ENCODE measurements around the gene SPEN.
"Not testable (repeated sequence)": the region's sequence is repeated elsewhere in the genome, so short reads cannot be mapped to it uniquely, and the experiment has no call there.

The SPEN gene

DNA sequence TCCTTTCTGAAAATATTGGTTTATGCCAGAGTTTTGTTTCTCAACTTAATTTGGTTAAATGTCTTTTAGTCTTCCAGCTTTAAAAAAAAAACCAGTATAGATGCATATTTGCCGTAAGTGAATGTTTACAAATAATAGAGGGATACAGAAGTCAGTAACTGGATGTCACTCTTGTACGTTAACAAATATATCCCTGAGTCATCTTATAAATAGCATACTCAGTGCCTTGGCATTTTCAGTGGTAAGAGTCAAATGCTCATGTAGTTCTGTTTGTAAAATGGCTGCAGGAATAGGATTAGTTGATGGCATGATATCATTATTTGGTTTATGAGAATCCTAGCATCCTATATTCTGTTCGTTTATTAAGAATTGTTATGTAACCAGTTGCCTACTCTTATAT lies 55.4 kb downstream of the SPEN start:
- DNase-seq, result no peak

DNA sequence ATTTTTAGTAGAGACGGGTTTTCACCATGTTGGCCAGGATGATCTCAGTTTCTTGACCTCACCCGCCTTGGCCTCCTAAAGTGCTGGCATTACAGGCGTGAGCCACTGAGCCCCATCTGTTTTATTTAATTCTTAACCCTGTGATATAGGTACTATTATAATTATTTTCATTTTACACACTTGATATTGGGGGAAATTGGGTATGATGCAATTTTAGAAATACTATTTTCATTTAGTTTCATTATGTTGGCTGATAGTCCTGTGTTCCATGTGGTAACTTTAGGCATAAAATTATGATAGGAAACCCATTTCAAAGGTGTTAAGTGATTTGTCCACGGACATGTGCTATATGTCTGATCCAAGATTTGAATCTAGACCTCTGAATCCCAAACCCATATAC lies 61.1 kb downstream of the SPEN start:
- DNase-seq, result no peak

DNA sequence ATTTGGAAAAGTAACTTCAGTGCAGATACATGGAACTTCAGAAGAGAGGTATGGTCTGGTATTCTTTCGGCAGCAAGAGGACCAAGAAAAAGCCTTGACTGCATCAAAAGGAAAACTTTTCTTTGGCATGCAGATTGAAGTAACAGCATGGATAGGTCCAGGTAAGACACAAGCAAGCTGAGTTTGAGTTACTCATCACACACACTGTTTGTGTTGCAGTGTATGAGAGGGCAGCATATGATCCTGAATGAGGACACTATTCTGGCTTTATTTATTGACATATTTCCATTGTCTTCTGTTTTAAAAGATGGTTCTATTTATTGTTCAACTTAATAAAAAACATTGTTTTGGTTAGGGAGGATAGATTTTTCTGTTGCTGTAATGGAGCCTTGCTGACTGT lies 63.6 kb downstream of the SPEN start:
- no peak for DNase-seq

DNA sequence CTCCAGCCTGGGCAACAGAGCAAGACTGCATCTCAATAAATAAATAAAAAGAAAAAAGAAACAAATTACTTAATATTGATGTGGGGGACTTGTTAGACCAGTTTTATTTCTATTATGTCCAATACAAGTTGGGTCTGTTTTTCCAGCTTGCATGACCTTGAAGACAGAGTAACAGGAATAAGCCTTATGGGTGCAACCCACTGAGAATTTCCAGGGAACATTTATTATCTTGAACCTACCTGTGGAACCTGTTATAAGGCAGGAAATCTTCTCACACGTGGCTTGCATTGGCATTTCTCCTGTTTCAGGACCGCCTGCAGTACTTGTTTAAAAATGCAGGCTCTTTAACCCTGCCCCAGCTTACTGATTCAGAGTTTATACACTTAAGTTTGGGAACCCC lies 64.4 kb downstream of the SPEN start:
- no peak for DNase-seq

DNA sequence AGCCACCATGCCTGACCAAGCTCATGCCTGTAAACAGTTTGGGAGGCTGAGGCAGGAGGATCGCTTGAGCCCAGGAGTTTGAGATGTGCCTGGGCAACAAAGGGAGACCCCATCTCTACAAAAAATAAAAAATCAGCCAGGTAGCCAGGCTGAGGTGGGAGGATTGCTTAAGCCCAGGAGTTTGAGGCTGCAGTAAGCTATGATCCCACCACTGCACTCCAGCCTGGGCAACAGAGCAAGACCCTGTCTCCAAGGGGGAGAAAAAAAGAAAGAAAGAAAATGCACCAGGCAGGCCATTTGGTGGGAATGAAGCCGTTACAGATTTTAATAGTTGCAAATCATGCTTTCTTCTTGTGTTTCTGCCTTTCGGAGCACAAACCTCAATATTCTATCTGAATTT lies 66.1 kb downstream of the SPEN start:
- DNase-seq, result not testable (repeated sequence)

DNA sequence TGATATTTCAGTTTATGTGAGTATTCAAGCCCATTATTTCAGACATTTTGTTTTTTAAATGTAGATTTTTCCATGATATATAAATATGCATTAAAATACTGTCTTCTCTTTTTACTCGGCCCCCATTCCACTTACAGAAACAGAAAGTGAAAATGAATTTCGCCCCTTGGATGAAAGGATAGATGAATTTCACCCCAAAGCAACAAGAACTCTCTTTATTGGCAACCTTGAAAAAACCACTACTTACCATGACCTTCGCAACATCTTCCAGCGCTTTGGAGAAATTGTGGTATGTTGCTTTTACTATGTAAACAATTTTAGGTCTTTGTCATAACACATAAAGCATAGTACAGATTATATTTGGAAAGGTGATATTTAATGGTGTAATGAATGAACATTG lies 68.5 kb downstream of the SPEN start:
- DNase-seq, result no peak

DNA sequence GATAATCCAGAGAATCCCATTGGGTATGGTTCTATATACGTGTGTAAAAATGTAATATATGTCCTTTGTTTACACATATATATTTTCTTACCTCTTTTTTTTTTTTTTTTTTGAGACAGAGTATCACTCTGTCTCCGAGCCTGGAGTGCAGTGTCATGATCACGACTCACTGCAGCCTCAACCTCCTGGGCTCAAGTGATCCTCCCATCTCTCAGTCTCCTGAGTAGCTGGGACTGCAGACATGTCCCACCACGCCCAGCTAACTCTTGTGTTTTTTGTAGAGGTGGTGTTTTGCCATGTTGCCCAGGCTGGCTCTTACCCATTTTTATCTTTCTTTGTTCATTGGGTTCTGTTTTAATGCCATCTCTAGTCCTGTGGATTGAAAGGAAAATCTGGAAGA lies 68.9 kb downstream of the SPEN start:
- no peak for DNase-seq

DNA sequence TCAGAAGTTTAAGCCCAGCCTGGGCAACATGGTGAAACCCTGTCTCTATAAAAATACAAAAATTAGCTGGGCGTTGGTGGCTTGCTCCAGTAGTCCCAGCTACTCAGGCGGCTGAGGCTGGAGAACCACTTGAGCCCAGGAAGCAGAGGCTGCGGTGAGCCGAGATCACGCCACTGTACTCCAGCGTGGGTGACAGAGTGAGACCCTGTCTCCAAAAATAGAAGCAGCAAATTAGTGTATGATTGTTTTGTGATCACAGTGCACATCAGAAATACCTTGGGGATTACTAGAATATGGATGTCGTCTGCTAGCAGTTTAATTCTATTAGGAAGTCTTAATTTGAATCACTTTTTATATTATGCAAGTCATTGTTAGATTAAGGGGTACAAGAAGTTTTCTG lies 69.4 kb downstream of the SPEN start:
- peak; percentile 20 for DNase-seq

DNA sequence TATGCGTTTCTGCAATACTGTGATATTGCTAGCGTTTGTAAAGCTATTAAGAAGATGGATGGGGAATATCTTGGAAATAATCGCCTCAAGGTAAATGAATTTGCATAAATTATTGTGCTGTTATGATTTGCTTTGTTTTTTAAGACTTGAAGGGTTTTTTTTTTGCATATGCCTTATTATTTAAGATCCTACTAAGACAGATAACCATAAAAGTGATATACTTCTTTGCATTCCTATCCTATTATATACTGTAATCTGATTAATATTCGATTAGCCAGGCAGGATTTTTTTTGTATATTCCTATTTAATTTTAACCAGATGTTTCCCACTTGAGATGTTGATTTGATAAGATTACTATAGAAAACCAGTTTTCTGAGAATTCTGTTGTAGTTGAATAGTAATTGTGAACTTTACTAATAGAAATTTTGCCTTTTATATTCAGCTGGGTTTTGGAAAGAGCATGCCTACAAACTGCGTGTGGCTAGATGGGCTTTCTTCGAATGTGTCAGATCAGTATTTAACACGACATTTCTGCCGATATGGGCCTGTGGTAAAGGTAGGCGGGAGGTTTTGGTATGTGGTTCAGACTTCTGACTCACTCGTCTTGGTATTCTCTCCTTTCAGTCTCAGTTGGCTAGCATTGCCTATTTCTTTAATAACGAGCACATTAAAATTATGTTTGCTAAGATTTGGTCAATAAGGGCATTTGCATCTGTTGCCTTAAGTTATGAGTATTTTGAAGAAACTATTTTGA lies 71.6 kb downstream of the SPEN start:
- peak; percentile 91 for DNase-seq

DNA sequence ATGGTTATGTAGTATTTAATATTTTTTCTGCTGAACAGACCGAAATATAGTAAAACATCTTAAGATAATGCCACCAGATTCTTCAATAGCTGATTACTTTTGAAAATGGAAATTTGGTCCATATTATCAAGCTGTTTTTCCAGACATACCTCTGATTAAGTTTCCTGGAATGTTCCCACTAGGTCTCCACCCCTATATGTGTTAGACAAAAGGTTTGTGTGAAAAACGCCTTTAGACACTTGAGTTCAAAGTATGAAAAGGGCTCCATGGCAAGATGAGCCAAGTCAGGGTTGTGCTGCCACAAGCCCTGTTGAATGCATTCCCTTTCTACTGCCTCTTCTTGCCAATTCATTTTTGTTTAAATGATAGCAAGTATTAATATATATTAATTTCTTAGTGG lies 75.7 kb downstream of the SPEN start:
- no peak for DNase-seq

DNA sequence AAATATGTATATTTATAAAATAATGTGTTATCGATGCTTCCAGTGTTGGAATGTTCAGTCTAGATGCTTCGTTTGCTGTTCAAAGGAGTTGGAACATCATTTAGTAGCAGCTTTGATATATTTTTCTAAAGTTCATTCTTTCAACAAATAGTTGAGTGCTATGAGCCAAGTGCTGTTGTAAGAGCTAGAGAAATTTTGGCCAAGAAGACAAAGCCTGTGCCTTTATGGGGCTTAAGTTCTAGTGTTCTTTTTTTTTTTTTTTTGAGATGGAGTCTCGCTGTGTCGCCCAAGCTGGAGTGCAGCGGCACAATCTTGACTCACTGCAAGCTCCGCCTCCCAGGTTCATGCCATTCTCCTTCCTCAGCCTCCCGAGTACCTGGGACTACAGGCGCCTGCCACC lies 78.9 kb downstream of the SPEN start:
- DNase-seq, result not testable (repeated sequence)

DNA sequence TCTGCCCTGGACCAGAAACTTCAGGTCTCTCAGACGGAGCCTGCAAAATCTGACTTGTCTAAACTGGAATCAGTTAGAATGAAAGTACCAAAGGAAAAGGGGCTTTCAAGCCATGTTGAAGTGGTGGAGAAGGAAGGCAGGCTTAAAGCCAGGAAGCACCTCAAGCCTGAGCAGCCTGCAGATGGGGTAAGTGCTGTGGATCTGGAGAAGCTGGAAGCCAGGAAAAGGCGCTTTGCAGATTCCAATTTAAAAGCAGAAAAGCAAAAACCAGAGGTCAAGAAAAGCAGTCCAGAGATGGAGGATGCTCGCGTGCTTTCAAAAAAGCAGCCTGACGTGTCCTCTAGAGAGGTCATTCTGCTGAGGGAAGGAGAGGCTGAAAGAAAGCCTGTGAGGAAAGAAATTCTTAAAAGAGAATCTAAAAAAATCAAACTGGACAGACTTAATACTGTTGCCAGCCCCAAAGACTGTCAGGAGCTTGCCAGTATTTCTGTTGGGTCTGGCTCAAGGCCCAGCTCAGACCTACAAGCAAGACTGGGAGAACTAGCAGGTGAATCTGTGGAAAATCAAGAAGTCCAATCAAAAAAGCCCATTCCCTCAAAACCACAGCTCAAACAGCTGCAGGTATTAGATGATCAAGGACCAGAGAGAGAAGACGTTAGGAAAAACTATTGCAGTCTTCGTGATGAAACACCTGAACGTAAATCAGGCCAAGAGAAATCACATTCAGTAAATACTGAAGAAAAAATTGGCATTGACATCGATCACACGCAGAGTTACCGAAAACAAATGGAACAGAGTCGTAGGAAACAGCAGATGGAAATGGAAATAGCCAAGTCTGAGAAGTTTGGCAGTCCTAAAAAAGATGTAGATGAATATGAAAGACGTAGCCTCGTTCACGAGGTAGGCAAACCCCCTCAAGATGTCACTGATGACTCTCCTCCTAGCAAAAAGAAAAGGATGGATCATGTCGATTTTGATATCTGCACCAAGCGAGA lies 81.8 kb downstream of the SPEN start:
- no peak for DNase-seq

DNA sequence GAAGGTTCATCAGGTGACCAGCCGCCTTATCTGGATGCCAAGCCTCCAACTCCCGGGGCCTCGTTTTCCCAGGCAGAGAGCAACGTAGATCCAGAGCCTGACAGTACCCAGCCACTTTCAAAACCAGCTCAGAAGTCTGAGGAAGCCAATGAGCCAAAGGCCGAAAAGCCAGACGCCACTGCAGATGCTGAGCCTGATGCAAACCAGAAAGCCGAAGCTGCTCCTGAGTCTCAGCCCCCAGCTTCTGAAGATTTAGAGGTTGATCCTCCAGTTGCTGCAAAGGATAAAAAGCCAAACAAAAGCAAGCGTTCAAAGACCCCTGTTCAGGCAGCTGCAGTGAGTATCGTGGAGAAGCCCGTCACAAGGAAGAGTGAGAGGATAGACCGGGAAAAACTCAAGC lies 83.9 kb downstream of the SPEN start:
- no peak for DNase-seq

DNA sequence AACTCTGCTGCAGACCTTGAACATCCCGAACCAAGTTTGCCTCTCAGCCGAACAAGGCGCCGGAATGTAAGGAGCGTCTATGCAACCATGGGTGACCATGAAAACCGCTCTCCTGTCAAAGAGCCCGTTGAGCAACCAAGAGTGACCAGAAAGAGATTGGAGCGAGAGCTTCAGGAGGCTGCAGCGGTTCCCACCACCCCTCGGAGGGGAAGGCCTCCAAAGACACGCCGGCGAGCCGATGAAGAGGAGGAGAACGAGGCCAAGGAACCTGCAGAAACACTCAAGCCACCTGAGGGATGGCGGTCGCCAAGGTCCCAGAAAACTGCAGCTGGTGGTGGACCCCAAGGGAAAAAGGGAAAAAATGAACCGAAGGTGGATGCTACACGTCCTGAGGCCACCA lies 84.4 kb downstream of the SPEN start:
- DNase-seq, result no peak

DNA sequence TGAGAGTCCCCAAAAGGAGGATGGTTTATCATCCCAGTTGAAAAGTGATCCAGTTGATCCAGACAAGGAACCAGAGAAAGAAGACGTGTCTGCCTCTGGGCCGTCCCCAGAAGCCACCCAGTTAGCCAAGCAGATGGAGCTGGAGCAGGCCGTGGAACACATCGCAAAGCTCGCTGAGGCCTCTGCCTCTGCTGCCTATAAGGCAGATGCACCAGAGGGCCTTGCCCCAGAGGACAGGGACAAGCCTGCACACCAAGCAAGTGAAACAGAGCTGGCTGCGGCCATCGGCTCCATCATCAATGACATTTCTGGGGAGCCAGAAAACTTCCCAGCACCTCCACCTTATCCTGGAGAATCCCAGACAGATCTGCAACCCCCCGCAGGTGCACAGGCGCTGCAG lies 85.1 kb downstream of the SPEN start:
- DNase-seq, result no peak

DNA sequence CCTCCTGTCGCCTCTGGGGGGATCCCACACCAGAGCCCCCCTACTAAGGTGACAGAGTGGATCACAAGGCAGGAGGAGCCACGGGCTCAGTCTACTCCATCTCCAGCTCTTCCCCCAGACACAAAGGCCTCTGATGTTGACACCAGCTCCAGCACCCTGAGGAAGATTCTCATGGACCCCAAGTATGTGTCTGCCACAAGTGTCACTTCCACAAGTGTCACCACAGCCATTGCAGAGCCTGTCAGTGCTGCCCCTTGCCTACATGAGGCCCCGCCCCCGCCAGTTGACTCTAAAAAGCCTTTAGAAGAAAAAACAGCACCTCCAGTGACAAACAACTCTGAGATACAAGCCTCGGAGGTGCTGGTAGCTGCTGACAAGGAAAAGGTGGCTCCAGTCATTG lies 86.2 kb downstream of the SPEN start:
- no peak for DNase-seq

DNA sequence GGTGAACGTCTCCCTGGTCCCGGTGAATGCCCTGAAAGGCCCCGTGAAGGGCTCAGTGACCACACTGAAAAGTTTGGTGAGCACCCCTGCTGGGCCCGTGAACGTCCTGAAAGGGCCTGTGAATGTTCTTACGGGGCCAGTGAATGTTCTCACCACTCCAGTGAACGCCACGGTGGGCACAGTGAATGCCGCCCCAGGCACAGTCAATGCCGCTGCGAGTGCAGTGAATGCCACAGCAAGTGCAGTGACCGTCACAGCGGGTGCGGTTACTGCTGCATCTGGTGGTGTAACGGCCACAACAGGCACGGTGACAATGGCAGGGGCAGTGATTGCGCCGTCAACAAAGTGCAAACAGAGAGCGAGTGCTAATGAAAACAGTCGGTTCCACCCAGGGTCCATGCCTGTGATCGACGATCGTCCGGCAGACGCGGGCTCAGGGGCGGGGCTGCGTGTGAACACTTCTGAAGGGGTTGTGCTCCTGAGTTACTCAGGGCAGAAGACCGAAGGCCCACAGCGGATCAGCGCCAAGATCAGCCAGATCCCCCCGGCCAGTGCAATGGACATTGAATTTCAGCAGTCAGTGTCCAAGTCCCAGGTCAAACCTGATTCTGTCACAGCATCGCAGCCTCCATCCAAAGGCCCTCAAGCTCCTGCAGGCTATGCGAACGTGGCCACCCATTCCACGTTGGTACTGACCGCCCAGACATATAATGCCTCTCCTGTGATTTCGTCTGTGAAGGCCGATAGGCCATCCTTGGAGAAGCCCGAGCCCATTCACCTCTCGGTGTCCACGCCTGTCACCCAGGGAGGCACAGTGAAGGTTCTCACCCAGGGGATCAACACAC lies 86.9 kb downstream of the SPEN start:
- no peak for DNase-seq

DNA sequence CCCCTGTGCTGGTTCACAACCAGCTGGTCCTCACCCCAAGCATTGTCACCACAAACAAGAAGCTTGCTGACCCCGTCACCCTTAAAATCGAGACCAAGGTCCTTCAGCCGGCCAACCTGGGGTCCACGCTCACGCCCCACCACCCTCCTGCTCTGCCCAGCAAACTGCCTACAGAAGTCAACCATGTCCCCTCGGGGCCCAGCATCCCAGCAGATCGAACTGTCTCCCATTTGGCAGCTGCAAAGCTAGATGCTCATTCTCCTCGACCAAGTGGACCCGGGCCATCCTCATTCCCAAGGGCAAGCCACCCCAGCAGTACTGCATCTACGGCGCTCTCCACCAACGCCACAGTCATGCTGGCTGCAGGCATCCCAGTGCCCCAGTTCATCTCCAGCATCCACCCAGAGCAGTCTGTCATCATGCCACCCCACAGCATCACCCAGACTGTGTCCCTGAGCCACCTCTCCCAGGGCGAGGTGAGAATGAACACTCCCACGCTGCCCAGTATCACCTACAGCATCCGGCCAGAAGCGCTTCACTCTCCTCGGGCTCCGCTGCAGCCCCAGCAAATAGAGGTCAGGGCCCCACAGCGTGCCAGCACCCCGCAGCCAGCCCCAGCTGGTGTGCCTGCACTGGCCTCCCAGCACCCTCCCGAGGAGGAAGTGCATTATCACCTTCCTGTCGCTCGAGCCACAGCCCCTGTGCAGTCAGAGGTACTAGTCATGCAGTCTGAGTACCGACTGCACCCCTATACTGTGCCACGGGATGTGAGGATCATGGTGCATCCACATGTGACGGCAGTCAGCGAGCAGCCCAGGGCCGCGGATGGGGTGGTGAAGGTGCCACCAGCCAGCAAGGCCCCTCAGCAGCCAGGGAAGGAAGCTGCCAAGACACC lies 87.8 kb downstream of the SPEN start:
- no peak for DNase-seq

DNA sequence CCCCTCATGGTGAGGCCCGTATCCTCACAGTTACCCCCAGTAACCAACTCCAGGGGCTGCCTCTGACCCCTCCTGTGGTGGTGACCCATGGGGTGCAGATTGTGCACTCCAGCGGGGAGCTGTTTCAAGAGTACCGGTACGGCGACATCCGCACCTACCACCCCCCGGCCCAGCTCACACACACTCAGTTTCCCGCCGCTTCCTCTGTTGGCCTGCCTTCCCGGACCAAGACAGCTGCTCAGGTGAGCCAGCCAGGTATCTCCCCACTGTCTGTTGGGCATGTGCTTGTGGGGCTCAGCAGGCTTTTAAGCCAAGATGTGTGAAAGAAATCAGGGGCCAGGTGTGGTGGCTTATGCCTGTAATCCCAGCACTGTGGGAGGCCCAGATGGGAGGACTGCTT lies 88.5 kb downstream of the SPEN start:
- DNase-seq, result no peak

DNA sequence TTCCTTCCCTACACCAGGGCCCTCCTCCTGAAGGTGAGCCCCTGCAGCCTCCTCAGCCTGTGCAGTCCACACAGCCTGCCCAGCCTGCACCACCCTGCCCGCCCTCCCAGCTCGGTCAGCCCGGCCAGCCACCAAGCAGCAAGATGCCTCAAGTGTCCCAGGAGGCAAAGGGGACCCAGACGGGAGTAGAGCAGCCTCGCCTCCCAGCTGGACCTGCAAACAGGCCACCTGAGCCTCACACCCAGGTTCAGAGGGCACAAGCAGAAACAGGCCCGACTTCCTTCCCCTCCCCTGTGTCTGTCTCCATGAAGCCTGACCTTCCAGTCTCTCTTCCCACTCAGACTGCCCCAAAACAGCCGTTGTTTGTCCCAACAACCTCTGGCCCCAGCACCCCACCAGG lies 89.6 kb downstream of the SPEN start:
- DNase-seq, result no peak

DNA sequence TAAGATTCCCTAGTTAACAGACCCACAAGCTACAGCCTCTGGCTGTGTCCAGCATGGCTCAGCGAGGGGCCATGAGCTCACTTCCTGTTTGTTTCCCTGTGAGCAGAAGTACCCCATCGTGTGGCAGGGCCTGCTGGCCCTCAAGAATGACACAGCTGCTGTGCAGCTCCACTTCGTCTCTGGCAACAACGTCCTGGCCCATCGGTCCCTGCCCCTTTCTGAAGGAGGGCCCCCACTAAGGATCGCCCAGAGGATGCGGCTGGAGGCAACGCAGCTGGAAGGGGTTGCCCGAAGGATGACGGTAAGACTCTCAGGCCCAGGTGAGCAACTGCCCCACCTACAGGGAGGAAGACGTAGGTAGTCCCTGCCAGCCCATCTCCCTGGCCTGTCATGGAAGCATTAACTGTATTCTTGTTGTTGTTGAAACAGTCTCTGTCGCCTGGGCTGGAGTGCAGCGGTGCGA lies 90.2 kb downstream of the SPEN start:
- no peak for DNase-seq

DNA sequence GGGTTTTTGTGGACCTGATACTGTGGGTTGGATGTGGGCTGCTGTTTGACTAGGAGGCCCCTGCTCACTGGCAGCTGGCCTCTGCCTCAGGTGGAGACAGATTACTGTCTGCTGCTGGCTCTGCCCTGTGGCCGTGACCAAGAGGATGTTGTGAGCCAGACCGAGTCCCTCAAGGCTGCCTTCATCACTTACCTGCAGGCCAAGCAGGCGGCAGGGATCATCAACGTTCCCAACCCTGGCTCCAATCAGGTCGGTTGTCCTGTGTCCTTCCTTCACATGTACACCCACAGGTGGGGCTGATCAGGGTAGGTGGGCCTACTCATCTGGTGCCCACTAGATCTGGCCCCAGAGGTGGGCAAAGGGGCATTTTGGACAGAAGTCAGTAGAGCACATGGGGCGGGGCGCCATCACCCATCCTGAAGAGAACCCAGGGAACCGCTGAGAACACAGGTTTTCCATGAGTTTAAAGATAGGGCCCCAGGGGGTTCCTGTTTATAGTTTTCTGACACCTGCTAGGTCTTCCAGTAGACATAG lies 91.2 kb downstream of the SPEN start:
- no peak for DNase-seq
